HepG2 (cell line): ENCODE results near the gene RNH1. TPM values are rescaled to one million over a fixed set of nuclear protein-coding genes. Genes with fewer than 3 reads are reported as not detected.
A peak's percentile ranks its signal among the peaks of the same experiment; 100 is the strongest.

Experiments
- CCDC6 ChIP-seq: sonication (generic); formaldehyde crosslinking; IDR thresholded peaks from 2 replicates; pipeline ENCODE4 v1.8.1; 2022; ENCODE audit warnings: mild to moderate bottlenecking, missing genetic modification reagents, moderate library complexity
- HES4 ChIP-seq: sonication (generic); formaldehyde crosslinking; IDR thresholded peaks from 2 replicates; pipeline ENCODE4 v1.9.0; 2021; ENCODE audit warnings: mild to moderate bottlenecking, missing genetic modification reagents, borderline replicate concordance
- HIVEP1 ChIP-seq: sonication (generic); formaldehyde crosslinking; IDR thresholded peaks from 2 replicates; pipeline ENCODE4 v1.4.0; 2020; ENCODE audit warnings: mild to moderate bottlenecking, missing genetic modification reagents
- KAT7 ChIP-seq: IDR thresholded peaks from 2 replicates; pipeline ENCODE4 v1.6.1; 2018; ENCODE audit warnings: borderline replicate concordance, missing compliant biosample characterization
- MED1 ChIP-seq: sonication (generic); formaldehyde crosslinking; IDR thresholded peaks from 2 replicates; pipeline ENCODE4 v1.4.0; 2020; ENCODE audit warnings: missing genetic modification reagents
- NFYC ChIP-seq: IDR thresholded peaks from 2 replicates; pipeline ENCODE4 v1.6.1; 2016; ENCODE audit warnings: missing genetic modification reagents, missing compliant biosample characterization
- POGZ ChIP-seq: sonication (generic); formaldehyde crosslinking; IDR thresholded peaks from 2 replicates; pipeline ENCODE4 v1.4.0; 2020; ENCODE audit warnings: mild to moderate bottlenecking, missing genetic modification reagents
- RAD51 ChIP-seq: fragments of 450-650 bp; IDR thresholded peaks from 2 replicates; pipeline ENCODE4 v1.6.1; 2016; ENCODE audit warnings: borderline replicate concordance
- SIX4 ChIP-seq: sonication (generic); formaldehyde crosslinking; IDR thresholded peaks from 2 replicates; pipeline ENCODE4 v1.4.0; 2020; ENCODE audit warnings: missing genetic modification reagents
- SMARCC2 ChIP-seq: fragments of 450-650 bp; IDR thresholded peaks from 2 replicates; pipeline ENCODE4 v1.6.1; 2017; ENCODE audit warnings: antibody characterized with exemption, mild to moderate bottlenecking
- YY1 ChIP-seq: IDR thresholded peaks from 2 replicates; pipeline ENCODE4 v1.6.1; 2011; ENCODE audit warnings: low read length, low read depth, moderate library complexity, mild to moderate bottlenecking; ENCODE audit not compliant: insufficient read depth, insufficient replicate concordance
- ZMAT3 ChIP-seq: sonication (generic); formaldehyde crosslinking; conservative IDR thresholded peaks from 2 replicates; pipeline ENCODE4 v1.7.0; 2021; ENCODE audit warnings: missing genetic modification reagents
- ZNF619 ChIP-seq: sonication (generic); formaldehyde crosslinking; IDR thresholded peaks from 2 replicates; pipeline ENCODE4 v1.4.0; 2020; ENCODE audit warnings: mild to moderate bottlenecking, missing genetic modification reagents
- ZNF709 ChIP-seq: sonication (generic); formaldehyde crosslinking; IDR thresholded peaks from 2 replicates; pipeline ENCODE4 v1.5.0; 2020; ENCODE audit warnings: mild to moderate bottlenecking, missing genetic modification reagents
- ZNF773 ChIP-seq: sonication (generic); formaldehyde crosslinking; IDR thresholded peaks from 2 replicates; pipeline ENCODE4 v1.4.0; 2020; ENCODE audit warnings: missing genetic modification reagents, borderline replicate concordance
- ZNF781 ChIP-seq: sonication (generic); formaldehyde crosslinking; IDR thresholded peaks from 2 replicates; pipeline ENCODE4 v1.5.1; 2020; ENCODE audit warnings: borderline replicate concordance, mild to moderate bottlenecking, missing genetic modification reagents; ENCODE audit errors: not compliant biosample characterization
- polyA plus RNA-seq, 8 experiments: library from polyadenylated mRNA; depleted of rRNA in 3 of 8; stranded (reverse) in 7 of 8; unstranded in 1 of 8; fragments of >200 nt; fragmentation: Illumina TruSeq in 4 of 8; extraction: Trizol in 4 of 8; gene quantifications; 2 replicates each; pipeline versions ENCODE4 v1.2.1 to v1.2.3, GENCODE V29; 2011 to 2016; ENCODE audit warnings: low read depth in 4 of 8, missing spikeins in 1 of 8, mixed read lengths in 1 of 8; ENCODE audit not compliant: insufficient read depth in 1 of 8
- total RNA-seq, 5 experiments: library from RNA; depleted of rRNA; stranded (reverse); fragments of >200 nt; fragmentation: Illumina TruSeq; extraction: Trizol; gene quantifications; 2 replicates each; pipeline ENCODE4 v1.2.3, GENCODE V29; 2016; ENCODE audit warnings: low read depth in 1 of 5
- TF ChIP-seq, protein P1 (sequence below): IDR thresholded peaks from 2 replicates; pipeline ENCODE4 v1.6.1; 2016; ENCODE audit warnings: low read depth
- TF ChIP-seq, protein P2 (sequence below): sonication (generic); formaldehyde crosslinking; IDR thresholded peaks from 2 replicates; pipeline ENCODE4 v1.4.0; 2020; ENCODE audit warnings: missing genetic modification reagents, borderline replicate concordance
- TF ChIP-seq, protein P3 (sequence below): sonication (generic); formaldehyde crosslinking; IDR thresholded peaks from 2 replicates; pipeline ENCODE4 v1.4.0; 2020; ENCODE audit warnings: missing genetic modification reagents, mild to moderate bottlenecking, borderline replicate concordance
- TF ChIP-seq, protein P4 (sequence below): sonication (generic); formaldehyde crosslinking; IDR thresholded peaks from 2 replicates; pipeline ENCODE4 v1.5.1; 2020; ENCODE audit warnings: missing genetic modification reagents, mild to moderate bottlenecking, borderline replicate concordance
- TF ChIP-seq, protein P5 (sequence below): sonication (generic); formaldehyde crosslinking; conservative IDR thresholded peaks from 2 replicates; pipeline ENCODE4 v1.4.0; 2020; ENCODE audit warnings: missing genetic modification reagents

The RNH1 gene
- total and polyA plus RNA-seq, 2 of the 13 experiments (the other 11 are each of a cell fraction or from before 2014, with no cell fraction given) = 36.0 to 74.1 TPM

DNA sequence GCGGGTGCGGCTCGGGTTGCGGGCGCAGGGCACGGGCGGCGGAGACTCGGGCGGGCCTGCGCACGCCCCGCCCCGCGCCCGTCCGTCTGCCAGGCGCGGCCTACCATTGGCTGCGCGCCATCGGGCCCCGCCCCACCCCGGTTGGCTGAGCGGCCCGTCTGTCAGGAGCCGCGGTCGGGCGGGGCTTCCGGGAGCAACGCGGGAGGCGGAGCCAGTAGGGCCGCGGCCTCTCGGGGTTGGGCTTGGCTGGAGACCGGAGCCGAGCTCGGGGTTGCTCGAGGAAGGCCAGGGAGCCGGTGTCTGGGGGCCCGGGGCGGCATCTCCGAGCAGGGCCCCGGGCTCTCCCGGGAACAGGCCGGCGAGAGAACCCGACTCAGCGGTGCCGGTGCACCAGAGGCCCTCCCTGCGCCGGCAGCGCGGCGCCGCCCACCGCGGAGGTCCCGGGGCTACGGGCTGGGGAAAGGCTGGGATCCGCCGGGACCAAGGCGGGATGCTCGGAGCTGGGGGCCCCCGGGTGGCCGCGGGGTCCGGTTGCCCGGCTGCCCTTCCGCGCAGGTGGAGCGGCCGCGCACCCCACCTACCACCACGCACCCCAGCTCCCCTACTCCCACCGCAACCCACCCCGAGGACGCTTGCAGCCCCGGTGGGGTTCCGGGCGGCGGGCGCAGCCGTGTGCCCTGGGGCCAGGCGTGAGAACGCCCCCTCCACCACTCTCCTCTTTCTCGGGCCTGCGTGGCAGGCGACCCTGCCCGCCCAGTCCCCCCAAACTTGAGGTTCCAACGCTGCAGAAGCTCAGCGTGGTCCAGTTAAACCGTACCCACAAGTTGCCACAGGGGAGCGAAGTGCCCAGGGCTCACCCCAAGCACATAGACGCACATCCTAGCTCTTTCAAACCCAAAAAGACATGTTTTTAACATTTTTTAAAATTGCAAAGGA, 28.7 kb upstream of the RNH1 start, which contains the start of gene HRAS (continued):
- peak; percentile 83; the same call in 1 of the 2 replicates for TF ChIP-seq HES4 (CRISPR knock-in tag)
- TF ChIP-seq, protein P1, sequence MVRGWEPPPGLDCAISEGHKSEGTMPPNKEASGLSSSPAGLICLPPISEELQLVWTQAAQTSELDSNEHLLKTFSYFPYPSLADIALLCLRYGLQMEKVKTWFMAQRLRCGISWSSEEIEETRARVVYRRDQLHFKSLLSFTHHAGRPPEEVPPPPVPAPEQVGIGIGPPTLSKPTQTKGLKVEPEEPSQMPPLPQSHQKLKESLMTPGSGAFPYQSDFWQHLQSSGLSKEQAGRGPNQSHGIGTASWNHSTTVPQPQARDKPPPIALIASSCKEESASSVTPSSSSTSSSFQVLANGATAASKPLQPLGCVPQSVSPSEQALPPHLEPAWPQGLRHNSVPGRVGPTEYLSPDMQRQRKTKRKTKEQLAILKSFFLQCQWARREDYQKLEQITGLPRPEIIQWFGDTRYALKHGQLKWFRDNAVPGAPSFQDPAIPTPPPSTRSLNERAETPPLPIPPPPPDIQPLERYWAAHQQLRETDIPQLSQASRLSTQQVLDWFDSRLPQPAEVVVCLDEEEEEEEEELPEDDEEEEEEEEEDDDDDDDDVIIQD (CRISPR knock-in tag) = no peak
- TF ChIP-seq RAD51 = no peak
- TF ChIP-seq, protein P2, sequence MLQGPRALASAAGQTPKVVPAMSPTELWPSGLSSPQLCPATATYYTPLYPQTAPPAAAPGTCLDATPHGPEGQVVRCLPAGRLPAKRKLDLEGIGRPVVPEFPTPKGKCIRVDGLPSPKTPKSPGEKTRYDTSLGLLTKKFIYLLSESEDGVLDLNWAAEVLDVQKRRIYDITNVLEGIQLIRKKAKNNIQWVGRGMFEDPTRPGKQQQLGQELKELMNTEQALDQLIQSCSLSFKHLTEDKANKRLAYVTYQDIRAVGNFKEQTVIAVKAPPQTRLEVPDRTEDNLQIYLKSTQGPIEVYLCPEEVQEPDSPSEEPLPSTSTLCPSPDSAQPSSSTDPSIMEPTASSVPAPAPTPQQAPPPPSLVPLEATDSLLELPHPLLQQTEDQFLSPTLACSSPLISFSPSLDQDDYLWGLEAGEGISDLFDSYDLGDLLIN = no peak
- no peak for TF ChIP-seq HIVEP1
- TF ChIP-seq, protein P3, sequence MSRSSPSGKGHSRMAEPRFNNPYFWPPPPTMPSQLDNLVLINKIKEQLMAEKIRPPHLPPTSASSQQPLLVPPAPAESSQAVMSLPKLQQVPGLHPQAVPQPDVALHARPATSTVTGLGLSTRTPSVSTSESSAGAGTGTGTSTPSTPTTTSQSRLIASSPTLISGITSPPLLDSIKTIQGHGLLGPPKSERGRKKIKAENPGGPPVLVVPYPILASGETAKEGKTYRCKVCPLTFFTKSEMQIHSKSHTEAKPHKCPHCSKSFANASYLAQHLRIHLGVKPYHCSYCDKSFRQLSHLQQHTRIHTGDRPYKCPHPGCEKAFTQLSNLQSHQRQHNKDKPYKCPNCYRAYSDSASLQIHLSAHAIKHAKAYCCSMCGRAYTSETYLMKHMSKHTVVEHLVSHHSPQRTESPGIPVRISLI (CRISPR knock-in tag) = no peak
- peak; percentile 63; the same call in 1 of the 2 replicates for TF ChIP-seq ZNF773 (CRISPR knock-in tag)
- 0 out of 2 replicates have a peak, but pooled peaks have one; percentile 53 for TF ChIP-seq CCDC6 (CRISPR knock-in tag)
- TF ChIP-seq ZNF619 = peak; percentile 70; the same call in 1 of the 2 replicates
- 0 out of 2 replicates have a peak, but pooled peaks have one; percentile 42 for TF ChIP-seq ZMAT3 (CRISPR knock-in tag)
- peak; percentile 82; the same call in 1 of the 2 replicates for TF ChIP-seq ZNF709 (CRISPR knock-in tag)
- peak; percentile 91 for TF ChIP-seq NFYC (CRISPR knock-in tag)
- TF ChIP-seq, protein P4, sequence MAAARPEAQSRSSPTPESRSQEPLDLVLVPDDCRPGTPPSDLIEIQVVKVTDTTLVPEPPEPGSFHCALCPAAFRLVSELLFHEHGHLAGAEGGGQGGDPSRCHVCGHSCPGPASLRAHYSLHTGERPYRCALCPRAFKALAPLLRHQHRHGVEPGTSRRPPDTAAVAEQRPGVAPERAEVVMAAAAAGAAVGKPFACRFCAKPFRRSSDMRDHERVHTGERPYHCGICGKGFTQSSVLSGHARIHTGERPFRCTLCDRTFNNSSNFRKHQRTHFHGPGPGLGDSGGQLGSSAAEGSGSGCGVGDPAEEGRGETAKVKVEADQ (CRISPR knock-in tag) = peak; percentile 20; the same call in 1 of the 2 replicates
- TF ChIP-seq KAT7 (CRISPR knock-in tag) = peak; percentile 62; the same call in 1 of the 2 replicates
- no peak for TF ChIP-seq ZNF781
- TF ChIP-seq SMARCC2 = no peak
- peak; percentile 41 for TF ChIP-seq MED1 (CRISPR knock-in tag)
- TF ChIP-seq YY1 = peak; percentile 44
- TF ChIP-seq, protein P5, sequence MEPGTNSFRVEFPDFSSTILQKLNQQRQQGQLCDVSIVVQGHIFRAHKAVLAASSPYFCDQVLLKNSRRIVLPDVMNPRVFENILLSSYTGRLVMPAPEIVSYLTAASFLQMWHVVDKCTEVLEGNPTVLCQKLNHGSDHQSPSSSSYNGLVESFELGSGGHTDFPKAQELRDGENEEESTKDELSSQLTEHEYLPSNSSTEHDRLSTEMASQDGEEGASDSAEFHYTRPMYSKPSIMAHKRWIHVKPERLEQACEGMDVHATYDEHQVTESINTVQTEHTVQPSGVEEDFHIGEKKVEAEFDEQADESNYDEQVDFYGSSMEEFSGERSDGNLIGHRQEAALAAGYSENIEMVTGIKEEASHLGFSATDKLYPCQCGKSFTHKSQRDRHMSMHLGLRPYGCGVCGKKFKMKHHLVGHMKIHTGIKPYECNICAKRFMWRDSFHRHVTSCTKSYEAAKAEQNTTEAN (CRISPR knock-in tag) = peak; percentile 54; the same call in 1 of the 2 replicates
- 0 out of 2 replicates have a peak, but pooled peaks have one; percentile 14 for TF ChIP-seq POGZ (CRISPR knock-in tag)
- no peak for TF ChIP-seq SIX4 (CRISPR knock-in tag)
